ENCODE results near the gene ANKRA2. TPM values are rescaled to one million over a fixed set of nuclear protein-coding genes. Genes with fewer than 3 reads are reported as not detected.

ANKRA2 gene
- total RNA-seq, 1 donor from 2014 or later, result 14.0 TPM

GRCh38 chr5:73605223-73606087 lies 40.0 kb upstream of the ANKRA2 start:
- Mint-ChIP-seq H3K27ac (ENCODE audit: unreplicated experiment) (no peak overlapping the region), H3K4me1 (no peaks in the 10 kb centered on the region), H3K27me3 (ENCODE audit: low read depth) (peaks cover 6% of the 10 kb centered on the region), H3K4me3 (no peak overlapping the region), H3K9me3 (peaks cover 2% of the 10 kb centered on the region), H3K36me3 (ENCODE audit: low read depth) (no peaks in the 10 kb centered on the region)
- DNase-seq (ENCODE audit: low read depth, low spot score), result no peak
- TF ChIP-seq CTCF (conservative IDR thresholded peaks at IDR 0.05), result no peak

GRCh38 chr5:73603998-73604397 lies 38.6 kb upstream of the ANKRA2 start:
- no peak overlapping the region for H3K4me3 Mint-ChIP-seq
- no peak for TF ChIP-seq CTCF (conservative IDR thresholded peaks at IDR 0.05)
- no peak for DNase-seq (ENCODE audit: low read depth, low spot score)
- H3K27me3 Mint-ChIP-seq (ENCODE audit: low read depth), result peaks cover 6% of the 10 kb centered on the region
- H3K4me1 Mint-ChIP-seq, result no peaks in the 10 kb centered on the region
- H3K36me3 Mint-ChIP-seq (ENCODE audit: low read depth), result no peaks in the 10 kb centered on the region
- H3K27ac Mint-ChIP-seq (ENCODE audit: unreplicated experiment), result no peak overlapping the region
- H3K9me3 Mint-ChIP-seq, result peaks cover 4% of the 10 kb centered on the region

GRCh38 chr5:73599380-73599779 lies 33.9 kb upstream of the ANKRA2 start:
- H3K9me3 Mint-ChIP-seq, result peaks cover 4% of the 10 kb centered on the region
- H3K27me3 Mint-ChIP-seq (ENCODE audit: low read depth), result no peaks in the 10 kb centered on the region
- no peak for DNase-seq (ENCODE audit: low read depth, low spot score)

GRCh38 chr5:73596705-73597328 lies 31.4 kb upstream of the ANKRA2 start:
- peak; percentile 71 for TF ChIP-seq CTCF (conservative IDR thresholded peaks at IDR 0.05)
- Mint-ChIP-seq H3K27ac (ENCODE audit: unreplicated experiment) (no peak overlapping the region), H3K4me1 (no peaks in the 10 kb centered on the region), H3K9me3 (peaks cover 4% of the 10 kb centered on the region), H3K36me3 (ENCODE audit: low read depth) (no peaks in the 10 kb centered on the region), H3K27me3 (ENCODE audit: low read depth) (no peaks in the 10 kb centered on the region), H3K4me3 (no peak overlapping the region)
- peak; percentile 40 for DNase-seq (ENCODE audit: low read depth, low spot score)

More at GRCh38 chr5:73599380-73599779, 33.9 kb upstream of the ANKRA2 start:
- TF ChIP-seq CTCF (conservative IDR thresholded peaks at IDR 0.05), result no peak
- Mint-ChIP-seq H3K36me3 (ENCODE audit: low read depth) (no peaks in the 10 kb centered on the region), H3K4me3 (no peak overlapping the region), H3K27ac (ENCODE audit: unreplicated experiment) (no peak overlapping the region), H3K4me1 (no peaks in the 10 kb centered on the region)

GRCh38 chr5:73592551-73592950 lies 27.1 kb upstream of the ANKRA2 start:
- Mint-ChIP-seq H3K9me3 (no peaks in the 10 kb centered on the region), H3K4me3 (no peak overlapping the region), H3K4me1 (no peaks in the 10 kb centered on the region), H3K27ac (ENCODE audit: unreplicated experiment) (no peak overlapping the region), H3K36me3 (ENCODE audit: low read depth) (no peaks in the 10 kb centered on the region), H3K27me3 (ENCODE audit: low read depth) (no peaks in the 10 kb centered on the region)
- no peak for DNase-seq (ENCODE audit: low read depth, low spot score)
- TF ChIP-seq CTCF (conservative IDR thresholded peaks at IDR 0.05), result no peak

Data from neural crest cell (in vitro differentiated cells).